DOHH2 (cell line): ENCODE data around the gene KIR2DL4.

Experiments
- CTCF ChIP-seq: fragments of 200-600 bp; sonication (generic); IDR thresholded peaks from one replicate; pipeline ENCODE4 v1.5.1; 2014; ENCODE audit warnings: antibody characterized with exemption, mild to moderate bottlenecking, low read depth, low read length; ENCODE audit not compliant: poor library complexity, severe bottlenecking
- EZH2phosphoT487 ChIP-seq: fragments of 200-600 bp; sonication (generic); IDR thresholded peaks from 2 replicates; pipeline ENCODE4 v1.6.1; 2017; ENCODE audit warnings: borderline replicate concordance, mild to moderate bottlenecking, antibody characterized with exemption, low read length, moderate library complexity, mixed read lengths

GRCh38 chr19:54790711-54791110 lies 12.7 kb upstream of the KIR2DL4 start:
- TF ChIP-seq CTCF (no peak), EZH2phosphoT487 (no peak)
